HG03045 (cell line): ENCODE measurements around the gene INF2.

Experiments
- ATAC-seq: cut with Tn5 transposase; IDR thresholded peaks from one replicate; pipeline ENCODE4 v1.9.1; 2021; ENCODE audit warnings: mild to moderate bottlenecking, moderate library complexity; ENCODE audit not compliant: unreplicated experiment

Gene INF2

DNA sequence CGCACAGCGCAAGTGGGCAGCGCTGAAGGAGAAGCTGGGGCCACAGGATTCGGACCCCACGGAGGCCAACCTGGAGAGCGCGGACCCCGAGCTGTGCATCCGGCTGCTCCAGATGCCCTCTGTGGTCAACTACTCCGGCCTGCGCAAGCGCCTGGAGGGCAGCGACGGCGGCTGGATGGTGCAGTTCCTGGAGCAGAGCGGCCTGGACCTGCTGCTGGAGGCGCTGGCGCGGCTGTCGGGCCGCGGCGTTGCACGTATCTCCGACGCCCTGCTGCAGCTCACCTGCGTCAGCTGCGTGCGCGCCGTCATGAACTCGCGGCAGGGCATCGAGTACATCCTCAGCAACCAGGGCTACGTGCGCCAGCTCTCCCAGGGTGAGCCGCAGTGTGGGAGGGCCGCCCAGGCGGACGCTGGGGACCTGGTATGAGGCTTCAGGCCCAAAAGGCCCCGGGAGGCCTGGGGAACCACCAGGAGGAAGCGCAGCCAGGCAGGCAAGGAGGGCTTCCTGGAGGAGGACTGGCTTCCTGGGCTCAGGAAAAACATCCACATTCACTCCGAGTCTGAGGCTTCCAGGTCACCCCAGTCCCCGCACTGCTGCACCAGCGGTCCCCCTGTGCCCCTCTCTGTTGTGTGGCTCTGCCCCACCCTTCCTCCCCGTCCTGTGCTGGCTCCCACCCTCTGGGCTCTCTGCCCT lies 12.1 kb downstream of the INF2 start:
- no peak for ATAC-seq

DNA sequence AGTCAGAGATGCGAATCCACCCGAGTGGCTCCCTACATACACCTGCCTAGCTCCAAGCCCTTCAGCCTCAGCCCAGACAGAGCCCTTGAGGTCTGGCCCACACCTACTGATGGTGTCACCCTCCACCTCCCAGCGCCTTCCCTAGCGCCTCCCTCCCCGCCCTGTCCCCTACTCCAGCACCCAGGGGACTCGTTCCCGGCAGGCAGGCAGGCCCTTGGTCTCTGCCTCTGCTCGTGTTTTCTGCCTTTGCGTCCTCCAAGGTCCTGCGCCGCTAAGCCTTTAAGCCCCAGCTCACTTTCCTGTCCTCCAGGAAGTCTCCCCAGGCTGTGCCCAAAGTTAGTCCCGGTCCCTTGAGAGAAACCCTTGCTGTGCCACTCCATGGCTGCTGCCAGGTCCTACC lies 12.7 kb downstream of the INF2 start:
- no peak for ATAC-seq

DNA sequence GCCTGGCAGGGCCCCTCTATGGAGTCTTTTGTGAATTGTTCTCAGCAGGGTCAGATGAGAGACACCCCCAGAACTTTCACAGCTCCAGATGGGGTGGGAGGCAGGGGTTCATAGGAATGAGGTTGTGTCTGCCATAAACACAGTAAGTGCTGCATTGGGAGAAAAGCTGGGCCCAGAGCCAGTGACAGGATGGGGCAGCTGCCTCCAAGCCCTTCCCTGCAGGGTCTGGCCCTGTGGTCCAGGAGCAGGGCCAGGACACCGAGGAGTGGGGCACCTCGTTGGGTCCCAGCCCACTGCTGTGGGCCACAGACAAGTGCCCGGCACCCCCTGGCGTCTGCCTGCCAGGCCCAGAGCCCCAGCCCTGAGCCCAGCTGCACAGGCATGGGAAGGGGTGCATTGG lies 13.3 kb downstream of the INF2 start:
- ATAC-seq, result no peak

DNA sequence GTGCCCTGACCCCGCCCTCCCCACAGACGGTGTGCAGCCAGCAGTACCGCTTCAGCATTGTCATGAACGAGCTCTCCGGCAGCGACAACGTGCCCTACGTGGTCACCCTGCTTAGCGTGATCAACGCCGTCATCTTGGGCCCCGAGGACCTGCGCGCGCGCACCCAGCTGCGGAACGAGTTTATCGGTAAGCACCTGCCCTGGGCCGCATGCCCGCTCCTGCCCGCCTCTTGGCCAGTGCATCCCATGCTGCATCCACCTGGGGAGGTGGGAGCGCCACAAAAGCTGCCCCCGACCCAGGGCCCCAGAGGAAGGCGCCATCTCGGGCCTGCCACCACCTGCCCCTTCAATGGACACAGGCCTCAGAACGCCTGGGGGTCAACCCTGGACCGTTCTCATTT lies 13.9 kb downstream of the INF2 start:
- ATAC-seq, result no peak

DNA sequence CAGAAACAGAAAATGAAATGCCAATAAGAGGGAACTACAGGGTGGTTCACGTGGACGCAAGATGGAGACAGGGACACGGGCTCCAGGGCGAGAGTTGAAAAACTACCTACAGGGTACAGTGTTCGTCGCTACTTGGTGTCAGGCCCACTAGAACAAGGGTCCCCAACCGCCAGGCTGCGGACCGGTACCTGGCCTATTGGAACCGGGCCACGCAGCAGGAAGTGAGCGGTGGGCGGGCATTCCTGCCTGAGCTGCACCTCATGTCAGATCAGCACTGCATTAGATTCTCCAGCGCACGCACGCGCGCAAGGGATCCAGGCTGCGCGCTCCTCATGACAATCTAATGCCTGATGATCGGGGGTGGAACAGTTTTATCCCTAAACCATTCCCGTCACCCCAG lies 14.8 kb downstream of the INF2 start:
- ATAC-seq, result no peak

DNA sequence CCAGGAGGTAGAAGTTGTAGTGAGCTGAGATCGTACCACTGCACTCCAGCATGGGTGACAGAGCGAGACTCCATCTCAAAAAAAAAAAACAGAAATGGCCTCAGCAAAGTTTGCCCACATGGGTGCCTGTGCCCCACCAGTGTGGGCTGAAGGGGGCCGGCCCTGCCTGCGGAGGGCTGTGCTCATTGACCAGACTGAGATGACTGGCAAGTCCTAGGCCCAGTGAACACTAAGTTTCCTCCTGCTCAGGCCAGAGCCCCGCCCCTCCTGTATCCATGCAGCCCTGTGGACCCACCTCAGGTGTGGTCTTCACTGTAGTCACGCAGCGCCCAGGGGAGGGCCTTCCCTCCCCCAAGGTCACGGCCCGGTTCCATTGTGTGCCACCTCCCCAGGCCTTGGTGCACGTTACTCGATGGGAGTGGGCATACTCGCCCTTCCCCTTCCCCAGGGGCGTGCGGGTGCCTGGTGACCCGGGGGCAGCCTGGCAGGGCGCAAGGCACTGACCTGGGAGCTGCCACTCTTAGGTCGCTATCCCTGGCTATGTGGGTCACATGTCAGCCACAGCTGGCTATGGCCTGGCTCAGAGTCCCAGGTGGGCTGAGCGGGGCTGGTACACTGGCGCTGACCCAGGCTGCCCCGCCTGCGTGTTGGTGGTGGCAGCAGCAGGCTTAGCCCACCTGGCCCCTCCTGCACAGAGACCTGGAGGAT lies 16.1 kb downstream of the INF2 start:
- ATAC-seq, result no peak

DNA sequence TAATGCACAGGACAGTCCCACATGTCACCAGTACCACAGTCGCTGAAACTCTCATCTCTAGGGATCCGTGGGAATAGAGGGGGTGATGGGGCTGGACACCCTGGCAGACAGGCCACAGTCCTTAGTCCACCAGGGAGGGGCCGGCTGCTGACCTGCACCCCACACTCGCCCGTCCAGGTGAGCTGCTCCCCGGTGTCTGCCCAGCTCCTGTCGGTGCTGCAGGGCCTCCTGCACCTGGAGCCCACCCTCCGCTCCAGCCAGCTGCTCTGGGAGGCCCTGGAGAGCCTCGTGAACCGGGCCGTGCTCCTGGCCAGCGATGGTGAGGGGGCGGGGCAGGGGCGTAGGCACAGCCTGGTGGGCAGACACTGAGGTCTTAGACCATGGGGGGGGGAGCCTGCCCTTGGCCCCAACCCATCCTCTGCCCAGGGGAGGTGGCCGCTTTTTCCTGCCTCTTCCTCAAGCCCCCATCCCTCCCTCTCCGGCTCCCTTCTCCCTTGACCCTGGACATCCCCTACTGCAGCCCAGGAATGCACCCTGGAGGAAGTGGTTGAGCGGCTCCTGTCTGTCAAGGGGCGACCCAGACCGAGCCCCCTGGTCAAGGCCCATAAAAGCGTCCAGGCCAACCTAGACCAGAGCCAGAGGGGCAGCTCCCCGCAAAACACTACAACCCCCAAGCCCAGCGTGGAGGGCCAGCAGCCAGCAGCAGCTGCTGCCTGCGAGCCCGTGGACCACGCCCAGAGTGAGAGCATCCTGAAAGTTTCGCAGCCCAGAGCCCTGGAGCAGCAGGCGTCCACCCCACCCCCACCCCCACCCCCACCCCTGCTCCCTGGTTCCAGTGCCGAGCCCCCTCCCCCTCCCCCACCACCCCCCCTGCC lies 17.6 kb downstream of the INF2 start:
- ATAC-seq, result no peak

DNA sequence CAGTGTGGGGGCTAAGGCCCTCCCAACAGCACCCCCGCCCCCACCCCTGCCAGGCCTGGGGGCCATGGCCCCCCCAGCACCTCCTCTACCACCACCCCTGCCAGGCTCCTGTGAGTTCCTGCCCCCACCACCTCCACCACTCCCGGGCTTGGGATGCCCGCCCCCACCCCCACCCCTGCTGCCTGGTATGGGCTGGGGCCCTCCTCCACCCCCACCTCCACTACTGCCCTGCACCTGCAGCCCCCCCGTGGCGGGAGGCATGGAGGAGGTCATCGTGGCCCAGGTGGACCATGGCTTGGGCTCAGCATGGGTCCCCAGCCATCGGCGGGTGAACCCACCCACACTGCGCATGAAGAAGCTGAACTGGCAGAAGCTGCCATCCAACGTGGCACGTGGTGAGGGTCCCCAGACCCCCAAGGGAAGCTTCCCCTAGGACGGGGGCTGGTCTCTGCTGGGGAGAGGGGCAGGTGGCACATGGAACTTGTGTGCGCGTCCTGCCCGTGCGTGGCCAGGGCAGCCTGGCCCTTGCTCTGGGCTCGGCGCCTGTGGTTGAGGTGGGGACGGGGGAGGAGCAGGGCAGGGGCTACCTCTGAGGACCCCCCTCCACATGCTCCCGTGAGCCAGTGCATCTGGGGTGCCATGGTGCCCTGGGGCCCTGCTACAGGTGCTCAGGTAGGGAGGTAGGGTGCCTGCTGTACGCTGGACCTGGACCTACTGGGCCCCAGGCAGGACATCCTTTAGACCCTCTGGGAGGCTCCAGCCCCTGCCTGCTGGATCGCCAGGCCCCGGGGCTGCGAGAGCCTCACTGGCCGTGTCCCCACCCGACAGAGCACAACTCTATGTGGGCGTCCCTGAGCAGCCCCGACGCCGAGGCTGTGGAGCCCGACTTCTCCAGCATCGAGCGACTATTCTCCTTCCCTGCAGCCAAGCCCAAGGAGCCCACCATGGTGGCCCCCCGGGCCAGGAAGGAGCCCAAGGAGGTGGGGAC lies 18.5 kb downstream of the INF2 start:
- no peak for ATAC-seq

DNA sequence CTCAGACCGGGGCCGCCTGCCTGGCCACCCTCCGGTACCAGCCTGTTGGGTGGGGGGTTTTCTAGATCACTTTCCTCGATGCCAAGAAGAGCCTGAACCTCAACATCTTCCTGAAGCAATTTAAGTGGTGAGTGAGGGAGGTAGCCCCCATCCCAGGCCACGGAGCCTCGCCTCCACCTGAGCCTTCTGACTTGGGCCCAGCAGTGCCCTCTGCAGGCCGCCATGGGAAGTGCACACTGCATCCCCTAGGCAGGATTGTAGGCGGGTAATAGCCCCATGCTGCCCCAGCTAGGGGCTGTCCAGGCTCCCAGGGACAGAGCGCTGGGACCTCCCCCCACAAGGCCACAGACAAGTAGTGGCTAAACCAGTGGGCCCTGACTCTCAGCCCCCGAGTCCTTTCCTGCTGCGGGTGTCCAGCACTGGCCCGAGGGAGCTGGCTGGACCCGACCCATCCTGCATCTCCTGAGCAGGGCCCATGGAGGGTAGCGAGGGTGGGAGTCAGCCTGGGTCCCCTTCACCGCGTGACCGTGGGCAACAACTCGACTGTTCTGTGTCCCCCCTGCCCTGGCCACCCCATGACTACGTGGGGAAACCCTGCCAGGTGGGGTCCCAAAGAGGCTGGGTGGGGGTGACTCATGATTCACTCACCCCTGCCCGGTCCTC lies 19.3 kb downstream of the INF2 start:
- no peak for ATAC-seq

DNA sequence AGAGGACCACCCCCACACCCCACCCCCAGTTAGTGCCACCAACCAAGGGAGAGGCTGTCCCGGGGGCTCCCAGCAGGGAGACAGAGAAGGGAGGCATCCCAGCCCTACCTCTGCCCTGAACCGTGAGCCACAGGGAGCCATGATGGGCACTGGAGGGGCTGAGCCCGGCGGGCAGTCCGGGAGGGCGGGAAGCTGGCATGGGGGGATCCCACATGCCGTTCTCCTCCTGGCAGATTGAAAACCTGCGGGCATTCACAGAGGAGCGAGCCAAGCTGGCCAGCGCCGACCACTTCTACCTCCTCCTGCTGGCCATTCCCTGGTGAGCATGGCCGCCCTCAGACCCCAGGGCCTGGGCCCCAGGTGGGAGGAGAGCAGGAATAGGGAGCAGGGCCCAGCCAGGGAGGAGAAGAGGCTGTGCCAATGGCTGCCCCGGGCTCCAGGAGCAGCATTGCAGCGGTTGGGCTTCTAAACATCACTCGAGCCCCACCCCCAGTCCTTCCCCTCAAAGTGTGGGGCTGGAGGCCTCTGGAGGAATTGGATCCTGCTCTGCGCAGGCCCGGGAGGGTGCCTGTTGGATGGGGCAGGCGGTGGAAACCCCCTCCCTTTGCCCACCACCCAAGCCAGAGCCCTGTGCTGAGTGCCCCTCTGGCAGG lies 20.1 kb downstream of the INF2 start:
- ATAC-seq, result no peak

DNA sequence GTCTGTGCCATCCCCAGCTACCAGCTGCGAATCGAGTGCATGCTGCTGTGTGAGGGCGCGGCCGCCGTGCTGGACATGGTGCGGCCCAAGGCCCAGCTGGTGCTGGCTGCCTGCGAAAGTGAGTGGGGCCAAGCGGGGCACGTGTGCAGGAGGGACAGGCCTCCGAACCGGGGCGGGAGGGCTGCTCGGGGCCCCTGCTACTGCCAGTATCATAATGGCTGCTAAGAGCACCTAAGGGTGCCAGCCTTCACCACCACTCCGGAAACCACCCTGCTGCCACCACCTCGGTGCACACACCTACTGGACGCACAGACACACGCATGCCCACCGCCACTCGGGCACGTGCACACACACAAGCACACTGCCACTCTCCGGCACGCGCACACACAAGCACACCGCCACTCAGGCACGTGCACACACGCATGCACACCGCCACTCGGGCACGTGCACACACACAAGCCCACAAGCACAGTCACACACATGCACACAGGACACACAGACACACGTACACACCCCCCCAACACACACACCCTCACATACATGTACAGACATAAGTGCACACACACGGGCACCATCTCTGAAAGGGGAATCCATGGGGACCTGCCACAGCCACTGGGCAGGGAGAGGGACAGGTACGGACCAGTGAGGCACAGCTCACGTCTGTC lies 20.8 kb downstream of the INF2 start:
- ATAC-seq, result no peak

DNA sequence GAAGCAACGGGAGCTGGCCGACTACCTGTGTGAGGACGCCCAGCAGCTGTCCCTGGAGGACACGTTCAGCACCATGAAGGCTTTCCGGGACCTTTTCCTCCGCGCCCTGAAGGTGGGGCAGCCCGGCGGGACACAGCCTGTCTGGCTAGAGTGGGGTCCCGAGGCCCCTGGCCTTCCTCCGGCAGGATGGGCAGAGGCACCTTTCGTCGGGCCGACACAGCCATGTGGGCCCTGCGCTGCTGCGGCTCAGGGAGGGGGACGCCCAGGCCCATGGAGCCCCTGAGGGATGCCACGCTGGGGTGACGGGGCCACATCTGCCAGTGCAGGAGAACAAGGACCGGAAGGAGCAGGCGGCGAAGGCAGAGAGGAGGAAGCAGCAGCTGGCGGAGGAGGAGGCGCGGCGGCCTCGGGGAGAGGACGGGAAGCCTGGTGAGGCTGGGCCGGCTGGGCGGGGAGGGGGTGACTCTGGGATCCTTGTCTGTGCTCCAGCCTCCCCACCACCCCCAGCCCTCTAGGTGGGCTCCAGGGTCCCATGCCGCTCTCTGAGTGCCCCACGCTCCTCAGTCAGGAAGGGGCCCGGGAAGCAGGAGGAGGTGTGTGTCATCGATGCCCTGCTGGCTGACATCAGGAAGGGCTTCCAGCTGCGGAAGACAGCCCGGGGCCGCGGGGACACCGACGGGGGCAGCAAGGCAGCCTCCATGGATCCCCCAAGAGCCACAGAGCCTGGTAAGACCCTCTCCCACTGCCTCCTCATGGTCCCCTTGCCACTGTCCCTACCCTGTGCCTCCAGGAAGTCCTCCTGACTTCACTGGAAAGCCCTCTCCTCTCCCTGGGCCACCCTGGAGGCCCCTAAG lies 23.7 kb downstream of the INF2 start:
- ATAC-seq, result no peak

DNA sequence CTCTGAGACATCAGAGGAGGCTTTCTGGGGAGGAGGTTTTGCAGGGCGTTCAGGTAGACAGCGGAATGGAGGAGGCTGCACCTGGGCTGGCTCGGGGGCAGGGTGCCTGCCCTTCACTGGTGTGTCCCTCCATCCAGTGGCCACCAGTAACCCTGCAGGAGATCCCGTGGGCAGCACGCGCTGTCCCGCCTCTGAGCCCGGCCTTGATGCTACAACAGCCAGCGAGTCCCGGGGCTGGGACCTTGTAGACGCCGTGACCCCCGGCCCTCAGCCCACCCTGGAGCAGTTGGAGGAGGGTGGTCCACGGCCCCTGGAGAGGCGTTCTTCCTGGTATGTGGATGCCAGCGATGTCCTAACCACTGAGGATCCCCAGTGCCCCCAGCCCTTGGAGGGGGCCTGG lies 24.6 kb downstream of the INF2 start:
- no peak for ATAC-seq

DNA sequence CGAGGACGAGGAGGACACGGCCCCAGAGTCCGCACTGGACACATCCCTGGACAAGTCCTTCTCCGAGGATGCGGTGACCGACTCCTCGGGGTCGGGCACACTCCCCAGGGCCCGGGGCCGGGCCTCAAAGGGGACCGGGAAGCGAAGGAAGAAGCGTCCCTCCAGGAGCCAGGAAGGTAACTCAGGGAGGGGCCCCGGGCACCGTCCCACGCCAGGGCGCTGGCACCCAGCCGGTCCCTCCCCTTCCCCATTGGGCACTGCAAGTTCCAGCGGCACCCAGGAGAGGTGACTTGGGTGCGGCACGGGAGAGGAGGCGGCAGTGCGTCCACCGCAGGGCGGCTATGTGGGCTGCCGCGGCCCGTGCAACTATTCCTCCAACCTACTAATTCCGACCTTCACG lies 25.3 kb downstream of the INF2 start:
- ATAC-seq, result no peak

DNA sequence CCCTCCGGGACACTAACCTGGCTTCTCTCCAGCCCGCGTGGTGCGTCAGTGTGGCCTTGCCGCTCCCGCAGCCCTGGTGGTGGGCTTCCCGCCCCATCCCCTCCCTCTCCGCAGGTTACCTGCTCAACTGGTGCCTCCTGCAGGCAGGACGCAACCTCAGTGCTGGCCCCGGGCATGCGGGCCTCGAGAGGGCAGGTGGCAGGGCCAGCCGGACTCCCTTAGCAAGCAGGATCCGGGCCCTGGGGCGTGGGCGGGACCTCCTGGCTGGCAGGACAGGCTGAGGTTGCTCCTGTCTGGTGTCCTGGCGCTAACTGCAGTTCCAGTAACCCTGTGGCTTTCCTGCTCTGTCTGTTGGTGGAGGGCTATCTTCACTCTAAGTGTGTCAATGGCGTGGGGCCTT lies 26.0 kb downstream of the INF2 start:
- ATAC-seq, result no peak

DNA sequence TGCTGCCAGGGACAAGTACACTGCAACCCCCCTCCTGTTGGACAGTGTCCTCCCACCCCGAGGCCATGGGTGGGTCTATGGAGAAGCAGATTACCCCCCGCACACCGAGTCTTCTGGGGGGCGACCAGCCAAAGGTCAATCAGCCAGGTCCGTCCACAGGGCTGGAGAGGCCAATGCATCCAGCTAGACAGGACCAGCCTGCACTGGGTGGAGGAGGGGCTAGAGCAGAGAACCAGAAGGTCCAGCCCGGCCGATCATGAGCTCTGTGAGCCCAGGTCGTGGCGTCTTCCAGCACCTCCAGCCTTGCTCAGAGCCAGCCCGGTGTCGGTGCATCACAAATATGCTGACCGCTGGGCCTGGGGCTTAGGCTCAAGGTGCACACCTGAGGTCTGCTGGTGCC lies 26.5 kb downstream of the INF2 start:
- no peak for ATAC-seq

DNA sequence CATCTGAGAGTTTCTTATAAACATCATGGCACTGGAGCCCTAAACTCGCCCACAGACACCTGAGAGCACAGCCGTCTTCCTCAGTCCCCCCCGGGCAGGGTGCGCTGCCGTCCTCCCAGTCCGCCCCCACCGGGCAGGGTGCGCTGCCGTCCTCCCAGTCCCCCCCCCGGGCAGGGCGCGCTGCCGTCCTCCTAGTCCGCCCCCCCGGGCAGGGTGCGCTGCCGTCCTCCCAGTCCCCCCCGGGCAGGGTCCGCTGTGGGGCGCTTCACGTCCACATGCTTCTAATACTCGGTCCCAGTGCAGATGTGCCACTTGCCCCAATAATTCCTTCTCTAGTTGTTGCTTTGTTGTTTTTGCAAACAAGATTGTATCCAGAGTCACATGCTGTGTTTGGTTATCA lies 27.7 kb downstream of the INF2 start:
- ATAC-seq, result no peak

DNA sequence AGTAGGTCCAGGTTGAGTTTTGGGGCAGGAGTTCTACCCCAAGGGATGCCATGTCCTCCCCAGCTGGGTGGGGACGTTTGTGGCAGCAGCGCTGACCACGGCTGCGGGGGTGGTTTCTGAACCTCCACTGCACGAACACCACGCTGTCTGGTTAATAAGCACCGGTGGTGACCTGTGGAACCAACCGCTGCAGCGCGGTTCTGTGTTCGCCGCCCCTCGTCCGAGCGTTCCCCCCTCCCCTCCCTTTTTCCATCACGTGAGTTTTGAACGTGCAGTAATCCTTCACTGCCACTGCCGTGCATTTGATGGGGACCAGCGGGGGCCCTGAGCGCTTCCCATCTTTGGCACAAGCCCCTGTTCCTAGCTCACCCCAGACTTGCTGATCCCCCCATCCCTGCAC lies 28.2 kb downstream of the INF2 start:
- ATAC-seq, result no peak
